Pancreas (tissue), 10 donors: ENCODE results near the gene GJD3. TPM values are rescaled to one million over a fixed set of nuclear protein-coding genes. Genes with fewer than 3 reads are reported as not detected.

Experiments
- ATAC-seq, 4 donors: fragments of 200-7000 bp; cut with Tn5 transposase; one replicate each; pipeline versions ENCODE4 v1.8.0 to v1.9.1; 2020; ENCODE audit warnings: mild to moderate bottlenecking in 4 of 4, moderate library complexity in 4 of 4
- DNase-seq, 6 donors: peaks; one replicate each; pipeline ENCODE4 v3.0.0-alpha.2; 2020
- FAIRE-seq: peaks from 2 replicates; lab custom pipeline; 2012; peaks lifted over from hg19 to GRCh38; lab: Jason Lieb, UNC
- H3K27ac ChIP-seq, 4 donors: fragments of 200-600 bp; sonication (generic); 1 replicate in 3 of 4; 2 replicates in 1 of 4; pipeline versions ENCODE4 v1.5.0 to v1.8.0; 2020
- H3K27me3 ChIP-seq, 4 donors: fragments of 200-600 bp; one replicate each; pipeline ENCODE4 v1.8.0; 2021
- H3K36me3 ChIP-seq, 3 donors: fragments of 200-600 bp; sonication (generic) in 1 of 3; one replicate each; pipeline versions ENCODE4 v1.5.0 to v1.8.0; 2020 to 2021
- H3K4me1 ChIP-seq, 3 donors: fragments of 200-600 bp; one replicate each; pipeline ENCODE4 v1.8.0; 2021
- H3K4me3 ChIP-seq, 4 donors: fragments of 200-600 bp; sonication (generic) in 2 of 4; one replicate each; pipeline versions ENCODE4 v1.5.0 to v1.8.0; 2020 to 2021
- H3K9me3 ChIP-seq, 4 donors: fragments of 200-600 bp; one replicate each; pipeline ENCODE4 v1.8.0; 2021
- WGBS, 2 donors: extraction: QIAGEN DNeasy Blood & Tissue Kit; methylation state at CpG; one replicate each; pipeline ENCODE4 v1.1.7; 2013; 5-methylcytosine and 5-hydroxymethylcytosine counted together
- intact Hi-C, 3 donors: fragments of 100-400 bp; cut with DNase I; formaldehyde crosslinking; loops; one replicate each; pipeline versions ENCODE4 v1.11.1 to v1.14.2; 2022
- polyA plus RNA-seq, 2 donors: library from polyadenylated mRNA; stranded (reverse); fragments of 200-250 nt; gene quantifications; one replicate each; pipeline ENCODE4 v1.2.3, GENCODE V29; 2013
- total RNA-seq, 6 donors: library from RNA; stranded (reverse); fragmentation: NEBNext Ultra II Directional in 4 of 6; extraction: Animal tissue kit (Norgen Biotek cat#: 25700) in 4 of 6; gene quantifications; one replicate each; pipeline versions ENCODE4 v1.2.1 to v1.2.4, GENCODE V29; 2021 to 2023
- TF ChIP-seq, protein P1 (sequence below), 4 donors: fragments of 200-600 bp; sonication (generic) in 3 of 4; IDR thresholded peaks; one replicate each; pipeline versions ENCODE4 v1.5.0 to v1.8.0; 2021; ENCODE audit warnings: antibody characterized with exemption in 4 of 4
- donor health status: healthy with polysubstance abuse.
- donor health status: DM: no; HTN: no; CAD: no; lungs with moderate emphysema.
- donor health status: DM: no; HTN: no; CAD: no.
- donor health status: control.
- donor health status: control.
- donor health status: Bipolar disorder and iron deficiency.
- donor health status: DM: yes; HTN: yes; CAD: no.
- donor health status: DM: no; HTN: no; CAD: no.
- donor health status: DM: no; HTN: no; CAD: no.
- donor health status: DM: yes; HTN: yes; CAD: no.

The GJD3 gene
- total and polyA plus RNA-seq, 8 donors: 0.09 to 0.67 (median 0.32) TPM; not detected in 2

DNA sequence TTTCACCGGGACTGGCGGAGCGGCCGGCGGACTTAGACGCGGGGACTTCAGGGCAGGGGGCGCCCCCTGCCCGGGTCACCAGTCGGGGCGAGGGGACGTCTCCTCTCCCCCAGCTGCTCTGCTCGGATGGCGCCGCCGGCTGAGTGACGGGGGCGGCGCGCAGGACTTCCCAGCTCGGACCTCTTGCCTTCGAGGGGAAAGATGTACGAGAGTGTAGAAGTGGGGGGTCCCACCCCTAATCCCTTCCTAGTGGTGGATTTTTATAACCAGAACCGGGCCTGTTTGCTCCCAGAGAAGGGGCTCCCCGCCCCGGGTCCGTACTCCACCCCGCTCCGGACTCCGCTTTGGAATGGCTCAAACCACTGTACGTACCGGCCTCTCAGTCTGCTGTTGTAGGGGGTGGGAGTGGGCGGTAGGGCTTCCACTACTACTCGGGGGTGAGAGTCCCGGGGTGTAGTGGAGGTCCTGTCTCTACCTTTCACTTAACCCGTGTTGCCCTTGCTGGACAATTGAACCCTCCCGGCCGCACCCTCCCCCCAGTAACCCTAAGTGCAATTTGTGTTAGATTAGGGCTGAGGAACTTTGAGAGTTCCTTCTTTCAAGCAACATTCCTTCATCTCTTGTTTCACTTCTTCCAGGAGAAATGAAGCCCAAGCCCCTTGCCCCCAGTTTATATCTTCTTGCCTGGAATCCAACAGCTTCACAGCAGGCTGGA lies 21.9 kb downstream of the GJD3 start:
- TF ChIP-seq, protein P1, sequence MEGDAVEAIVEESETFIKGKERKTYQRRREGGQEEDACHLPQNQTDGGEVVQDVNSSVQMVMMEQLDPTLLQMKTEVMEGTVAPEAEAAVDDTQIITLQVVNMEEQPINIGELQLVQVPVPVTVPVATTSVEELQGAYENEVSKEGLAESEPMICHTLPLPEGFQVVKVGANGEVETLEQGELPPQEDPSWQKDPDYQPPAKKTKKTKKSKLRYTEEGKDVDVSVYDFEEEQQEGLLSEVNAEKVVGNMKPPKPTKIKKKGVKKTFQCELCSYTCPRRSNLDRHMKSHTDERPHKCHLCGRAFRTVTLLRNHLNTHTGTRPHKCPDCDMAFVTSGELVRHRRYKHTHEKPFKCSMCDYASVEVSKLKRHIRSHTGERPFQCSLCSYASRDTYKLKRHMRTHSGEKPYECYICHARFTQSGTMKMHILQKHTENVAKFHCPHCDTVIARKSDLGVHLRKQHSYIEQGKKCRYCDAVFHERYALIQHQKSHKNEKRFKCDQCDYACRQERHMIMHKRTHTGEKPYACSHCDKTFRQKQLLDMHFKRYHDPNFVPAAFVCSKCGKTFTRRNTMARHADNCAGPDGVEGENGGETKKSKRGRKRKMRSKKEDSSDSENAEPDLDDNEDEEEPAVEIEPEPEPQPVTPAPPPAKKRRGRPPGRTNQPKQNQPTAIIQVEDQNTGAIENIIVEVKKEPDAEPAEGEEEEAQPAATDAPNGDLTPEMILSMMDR (IDR thresholded peaks at IDR 0.05): no peak
- WGBS, 2 donors: 4% methylated on average over 38 of the region's 38 CpGs
- FAIRE-seq (no peak), ATAC-seq (no peak), DNase-seq (peak in 1 of 6 donors; percentile 58)
- peaks cover 12 to 50% (median 13%) of the 10 kb centered on the region in 3 donors for H3K4me1 ChIP-seq
- no peaks in the 10 kb centered on the region for H3K27me3 ChIP-seq
- H3K27ac ChIP-seq: peak overlapping the region; percentile 17 to 89 (median 79)
- intact Hi-C loops: no loop called here
- peak overlapping the region; percentile 59 to 80 (median 73) for H3K4me3 ChIP-seq
- H3K9me3 ChIP-seq: no peaks in the 10 kb centered on the region
- H3K36me3 ChIP-seq: no peaks in the 10 kb centered on the region

DNA sequence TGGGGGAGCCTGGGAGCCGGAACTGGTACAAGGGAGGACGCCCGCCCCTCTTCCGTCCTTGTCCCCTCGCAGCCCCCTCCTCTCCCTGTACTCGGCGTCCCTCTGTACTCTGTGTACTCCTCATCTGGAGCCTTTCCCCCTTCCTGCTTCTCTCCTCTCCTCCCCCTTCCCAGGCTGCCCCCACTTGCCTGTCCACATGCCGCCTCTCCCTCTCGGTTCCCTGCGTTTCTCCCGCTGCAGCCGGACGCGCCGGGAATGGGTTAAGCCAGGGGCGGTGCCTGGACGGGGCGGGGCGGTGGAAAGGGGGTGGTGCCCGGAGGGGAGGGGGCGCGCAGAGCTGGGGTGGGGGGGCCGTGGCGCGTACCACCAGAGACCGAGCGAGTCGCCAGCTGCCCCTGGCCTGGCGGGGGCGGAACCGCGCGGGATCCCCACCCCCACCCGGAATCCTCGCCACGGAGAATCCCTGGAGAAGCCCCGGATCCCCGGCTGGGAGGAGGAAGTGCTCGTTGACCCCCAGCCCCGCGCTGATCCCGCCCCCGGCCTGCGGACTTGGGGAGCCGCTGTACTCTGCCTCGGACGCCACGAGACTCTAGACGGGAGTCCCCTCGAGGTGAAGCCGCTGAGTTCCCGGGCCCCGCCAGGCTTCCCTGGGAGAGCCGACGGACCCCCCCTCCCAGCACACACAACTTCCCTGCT lies 22.6 kb downstream of the GJD3 start:
- peaks cover 9 to 48% (median 11%) of the 10 kb centered on the region in 3 donors for H3K4me1 ChIP-seq
- FAIRE-seq (no peak), ATAC-seq (peak; percentile 69 to 77 (median 72)), DNase-seq (peak; percentile 63 to 92 (median 84))
- H3K27me3 ChIP-seq: no peaks in the 10 kb centered on the region
- H3K4me3 ChIP-seq: peak overlapping the region; percentile 59 to 80 (median 73)
- TF ChIP-seq, protein P1 (IDR thresholded peaks at IDR 0.05): no peak
- peak overlapping the region; percentile 68 to 89 (median 79) for H3K27ac ChIP-seq
- WGBS, 2 donors: 1% methylated on average over 34 to 55 of the region's 55 CpGs
- intact Hi-C loops: no loop called here
- no peaks in the 10 kb centered on the region for H3K36me3 ChIP-seq
- H3K9me3 ChIP-seq: no peaks in the 10 kb centered on the region

DNA sequence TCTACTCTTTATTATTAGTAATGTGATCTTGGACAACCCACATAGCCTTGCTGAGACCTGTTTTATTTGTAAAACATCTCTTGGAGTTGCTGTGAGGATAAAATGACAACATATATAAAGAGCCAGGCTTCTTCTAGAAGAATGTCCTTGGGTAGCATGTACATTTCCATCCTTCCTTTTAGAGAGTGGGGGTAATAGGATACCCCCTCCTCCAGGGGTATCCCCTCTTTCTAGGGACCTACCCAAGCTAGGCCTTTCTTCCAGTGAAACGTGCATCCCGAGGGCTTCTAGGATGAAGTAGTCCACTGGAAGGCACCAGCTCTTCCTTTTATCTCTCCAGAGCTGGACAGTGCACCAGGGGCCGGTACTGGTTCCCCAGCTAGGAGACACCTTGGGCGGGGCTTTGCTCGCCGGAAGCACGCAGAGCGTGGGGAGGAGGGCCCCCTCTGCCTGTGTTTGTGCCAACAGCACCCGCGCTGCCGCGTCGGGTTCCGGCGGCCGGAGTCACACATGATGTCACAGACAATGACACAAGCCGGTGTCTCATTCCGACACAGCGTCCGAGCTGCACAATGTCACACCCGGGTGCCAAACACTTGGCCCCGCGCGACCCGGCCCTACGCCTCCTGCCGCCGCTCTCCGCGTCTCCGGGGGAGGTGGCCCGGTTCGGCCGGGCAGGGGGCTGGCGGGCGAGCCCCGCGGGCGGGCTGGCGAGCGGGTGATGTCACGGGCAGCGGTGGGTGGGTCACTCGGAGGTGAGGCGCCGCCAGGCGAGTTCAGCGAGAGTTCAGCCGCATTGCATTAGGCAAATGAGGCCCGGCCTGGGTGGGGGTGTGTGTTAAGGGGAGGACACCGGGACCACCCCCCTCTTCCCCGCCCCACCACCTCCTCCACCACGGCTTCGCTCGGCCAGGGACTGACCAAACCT lies 23.4 kb downstream of the GJD3 start:
- FAIRE-seq (no peak), DNase-seq (peak; percentile 77 to 92 (median 86)), ATAC-seq (peak; percentile 47 to 65 (median 58))
- TF ChIP-seq, protein P1 (IDR thresholded peaks at IDR 0.05): no peak
- intact Hi-C loops: no loop called here
- Histone ChIP-seq H3K36me3 (no peaks in the 10 kb centered on the region), H3K9me3 (no peaks in the 10 kb centered on the region), H3K27ac (peak overlapping the region; percentile 68 to 89 (median 79)), H3K4me3 (peak overlapping the region; percentile 59 to 80 (median 73)), H3K27me3 (no peaks in the 10 kb centered on the region), H3K4me1 (peaks cover 4 to 40% (median 5%) of the 10 kb centered on the region in 3 donors)
- 0 to 1% methylated on average over 40 to 54 of the region's 55 CpGs for WGBS, 2 donors

DNA sequence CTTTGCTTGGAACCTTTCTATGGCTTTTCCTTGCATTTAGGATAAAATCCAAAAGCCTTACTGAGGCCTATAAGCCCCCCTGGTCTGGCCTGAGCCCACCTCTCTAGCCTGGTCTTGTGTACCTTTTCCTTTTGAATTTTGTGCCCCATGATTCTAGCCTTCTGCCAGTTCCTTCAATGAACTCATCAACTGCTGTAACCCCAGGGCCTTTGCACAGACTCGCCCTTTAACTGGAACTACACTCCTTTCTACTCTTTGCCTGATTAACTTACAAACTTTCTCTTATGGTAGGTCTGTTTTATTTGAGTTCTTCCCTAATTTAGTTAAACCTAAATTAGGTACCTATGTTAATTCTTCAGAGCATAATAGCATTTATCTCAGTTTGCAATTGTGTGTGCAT lies 24.2 kb downstream of the GJD3 start:
- no peak for FAIRE-seq
- DNase-seq: no peak
- TF ChIP-seq, protein P1 (IDR thresholded peaks at IDR 0.05): no peak
- 93 to 96% methylated on average over 1 of the region's 1 CpG for WGBS, 2 donors
- intact Hi-C loops: no loop called here
- peak overlapping the region in 2 of 4 donors; percentile 78 to 89 for H3K27ac ChIP-seq
- H3K9me3 ChIP-seq: no peaks in the 10 kb centered on the region
- H3K27me3 ChIP-seq: no peaks in the 10 kb centered on the region
- peaks cover 4 to 32% (median 5%) of the 10 kb centered on the region in 3 donors for H3K4me1 ChIP-seq
- H3K36me3 ChIP-seq: no peaks in the 10 kb centered on the region
- no peak for ATAC-seq
- no peak overlapping the region for H3K4me3 ChIP-seq
